ENCODE measurements around the gene GRAP. TPM values are rescaled to one million over a fixed set of nuclear protein-coding genes. Genes with fewer than 3 reads are reported as not detected.
"Not testable (repeated sequence)": the region's sequence is repeated elsewhere in the genome, so short reads cannot be mapped to it uniquely, and the experiment has no call there.

Gene GRAP
- total RNA-seq, 4 donors from 2014 or later = 2.1 to 4.1 (median 3.5) TPM

DNA sequence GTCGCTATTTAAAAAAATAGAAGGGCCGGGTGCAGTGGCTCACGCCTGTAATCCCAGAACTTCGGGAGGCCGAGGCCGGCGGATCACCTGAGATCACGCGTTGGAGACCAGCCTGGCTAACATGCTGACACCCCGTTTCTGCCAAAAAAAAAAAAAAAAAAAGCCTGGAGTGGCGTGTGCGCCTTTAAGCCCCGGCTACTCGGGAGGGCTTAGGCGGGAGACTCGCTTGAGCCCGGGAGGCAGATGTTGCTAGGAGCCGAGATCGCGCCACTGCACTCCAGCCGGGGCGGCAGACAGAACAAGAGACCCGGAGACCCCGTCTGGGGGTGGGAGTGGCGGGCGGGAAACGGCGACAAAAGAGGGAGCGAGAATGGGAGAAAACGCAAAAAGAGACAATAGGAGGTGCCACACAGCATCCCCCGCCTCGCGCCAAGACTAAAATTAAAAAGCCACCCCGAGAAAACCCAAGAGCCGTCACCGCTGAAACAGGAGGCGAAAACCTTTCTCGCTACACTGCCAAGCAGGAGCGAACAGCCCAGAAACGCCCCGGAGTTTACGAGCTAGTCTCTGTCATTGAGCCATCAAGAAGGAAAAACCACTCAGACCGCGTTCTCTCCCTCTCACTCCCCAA is 16.7 kb upstream of the GRAP start:
- H3K36me3 ChIP-seq; H3K4me1 ChIP-seq; H3K27me3 ChIP-seq; DNase-seq (ENCODE audit: extremely low spot score); intact Hi-C loops (cut with DNase I); H3K9me3 ChIP-seq: not testable (repeated sequence)
- Histone ChIP-seq H3K4me3 (peak overlapping the region in 1 of 4 donors; percentile 36), H3K27ac (replicated peaks in 1 of 4) (peak overlapping the region in 2 of 4 donors; percentile 65 to 81)
- no CpG with 5 or more reads among the region's 44 CpGs for WGBS
- TF ChIP-seq POLR2AphosphoS5 (IDR thresholded peaks at IDR 0.05) (peak in 1 of 2 donors; percentile 84), POLR2A (IDR thresholded peaks at IDR 0.05; ENCODE audit: low read depth) (peak; percentile 74)

DNA sequence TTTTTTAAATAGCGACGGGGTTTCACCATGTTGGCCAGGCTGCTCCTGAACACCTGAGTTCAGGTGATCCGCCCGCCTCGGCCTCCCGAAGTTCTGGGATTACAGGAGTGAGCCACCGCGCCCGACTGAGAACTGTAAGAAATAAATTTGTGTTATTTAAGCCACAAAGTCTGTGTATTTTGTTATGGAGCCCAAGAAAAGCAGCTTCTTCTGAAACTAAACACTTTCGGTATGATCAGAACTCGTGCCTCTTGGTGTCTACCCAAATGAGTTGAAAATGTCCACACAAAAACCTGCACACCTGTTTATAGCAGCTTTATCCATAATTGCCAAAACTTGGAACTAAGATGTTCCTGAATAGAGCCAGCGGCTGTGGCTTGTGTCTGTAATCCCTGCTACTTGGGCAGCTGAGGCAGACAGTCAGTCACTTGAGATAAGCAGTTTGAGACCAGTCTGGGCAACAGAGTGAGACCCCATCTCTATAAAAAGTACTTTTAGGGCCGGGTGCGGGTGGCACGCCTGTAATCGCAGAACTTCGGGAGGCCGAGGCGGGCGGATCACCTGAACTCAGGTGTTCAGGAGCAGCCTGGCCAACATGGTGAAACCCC is 16.1 kb upstream of the GRAP start:
- H3K4me3 ChIP-seq; H3K27me3 ChIP-seq; H3K36me3 ChIP-seq; H3K9me3 ChIP-seq; H3K4me1 ChIP-seq; DNase-seq (ENCODE audit: extremely low spot score); H3K27ac ChIP-seq (replicated peaks in 1 of 4); intact Hi-C loops (cut with DNase I): not testable (repeated sequence)
- no CpG with 5 or more reads among the region's 20 CpGs for WGBS

DNA sequence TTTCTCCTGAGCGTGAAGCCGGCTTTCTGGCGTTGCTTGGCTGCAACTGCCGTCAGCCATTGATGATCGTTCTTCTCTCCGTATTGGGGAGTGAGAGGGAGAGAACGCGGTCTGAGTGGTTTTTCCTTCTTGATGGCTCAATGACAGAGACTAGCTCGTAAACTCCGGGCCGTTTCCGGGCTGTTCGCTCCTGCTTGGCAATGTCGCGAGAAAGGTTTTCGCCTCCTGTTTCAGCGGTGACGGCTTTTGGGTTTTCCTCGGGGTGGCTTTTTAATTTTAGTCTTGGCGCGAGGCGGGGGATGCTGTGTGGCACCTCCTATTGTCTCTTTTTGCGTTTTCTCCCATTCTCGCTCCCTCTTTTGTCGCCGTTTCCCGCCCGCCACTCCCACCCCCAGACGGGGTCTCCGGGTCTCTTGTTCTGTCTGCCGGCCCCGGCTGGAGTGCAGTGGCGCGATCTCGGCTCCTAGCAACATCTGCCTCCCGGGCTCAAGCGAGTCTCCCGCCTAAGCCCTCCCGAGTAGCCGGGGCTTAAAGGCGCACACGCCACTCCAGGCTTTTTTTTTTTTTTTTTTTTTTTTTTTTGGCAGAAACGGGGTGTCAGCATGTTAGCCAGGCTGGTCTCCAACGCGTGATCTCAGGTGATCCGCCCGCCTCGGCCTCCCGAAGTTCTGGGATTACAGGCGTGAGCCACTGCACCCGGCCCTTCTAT is 15.4 kb upstream of the GRAP start:
- H3K36me3 ChIP-seq; intact Hi-C loops (cut with DNase I); H3K9me3 ChIP-seq; DNase-seq (ENCODE audit: extremely low spot score); H3K27me3 ChIP-seq; H3K4me1 ChIP-seq: not testable (repeated sequence)
- Histone ChIP-seq H3K27ac (replicated peaks in 1 of 4) (peak overlapping the region; percentile 44 to 77 (median 57)), H3K4me3 (peak overlapping the region in 1 of 4 donors; percentile 39)
- peak in 1 of 2 donors; percentile 26 for TF ChIP-seq POLR2AphosphoS5 (IDR thresholded peaks at IDR 0.05)
- WGBS = under 1% methylated on average over 29 of the region's 51 CpGs

DNA sequence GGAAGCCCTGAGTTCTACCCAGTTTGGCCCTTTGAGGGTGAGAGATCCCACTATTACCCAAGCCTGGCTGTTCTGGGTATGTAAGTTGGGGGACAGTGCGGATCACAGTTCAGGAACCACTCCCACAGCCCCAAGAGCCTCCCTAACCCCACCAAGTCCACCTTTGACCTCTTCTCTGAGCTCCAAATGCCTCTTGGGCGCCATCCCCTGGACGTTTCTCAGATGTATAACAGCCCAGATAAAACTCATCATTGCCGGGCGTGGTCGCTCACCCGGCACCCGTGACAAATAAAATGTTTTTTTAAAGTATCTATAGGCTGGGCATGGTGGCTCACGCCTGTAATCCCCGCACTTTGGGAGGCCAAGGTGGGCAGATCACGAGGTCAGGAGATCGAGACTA is 8.7 kb upstream of the GRAP start:
- H3K36me3 ChIP-seq; DNase-seq (ENCODE audit: extremely low spot score); intact Hi-C loops (cut with DNase I); H3K27me3 ChIP-seq; H3K4me3 ChIP-seq; H3K4me1 ChIP-seq; H3K27ac ChIP-seq (replicated peaks in 1 of 4); H3K9me3 ChIP-seq: not testable (repeated sequence)
- no CpG with 5 or more reads among the region's 12 CpGs for WGBS

DNA sequence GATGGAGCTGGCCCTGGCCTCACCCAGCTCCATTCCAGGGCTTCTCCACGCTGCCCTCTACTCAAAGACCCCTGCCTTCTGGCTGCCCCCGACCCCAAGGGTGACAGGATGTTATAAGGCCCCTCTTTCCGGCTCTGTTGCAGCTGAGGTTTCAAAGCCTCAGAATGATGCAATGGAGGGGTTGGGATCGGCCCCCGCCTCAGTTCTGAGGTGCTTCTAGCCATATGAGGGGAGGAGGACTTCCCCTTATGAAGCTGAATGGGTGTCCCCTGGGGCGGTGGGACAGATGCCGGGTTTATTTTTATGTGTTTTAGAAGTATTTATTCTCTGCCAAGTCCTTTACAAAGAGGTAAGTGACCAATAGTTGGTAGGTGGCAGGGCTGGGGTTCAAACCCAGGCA is 2.1 kb upstream of the GRAP start:
- H3K4me3 ChIP-seq; DNase-seq (ENCODE audit: extremely low spot score); H3K27me3 ChIP-seq; H3K9me3 ChIP-seq; intact Hi-C loops (cut with DNase I); H3K36me3 ChIP-seq; H3K27ac ChIP-seq (replicated peaks in 1 of 4); H3K4me1 ChIP-seq: not testable (repeated sequence)
- no CpG with 5 or more reads among the region's 7 CpGs for WGBS

DNA sequence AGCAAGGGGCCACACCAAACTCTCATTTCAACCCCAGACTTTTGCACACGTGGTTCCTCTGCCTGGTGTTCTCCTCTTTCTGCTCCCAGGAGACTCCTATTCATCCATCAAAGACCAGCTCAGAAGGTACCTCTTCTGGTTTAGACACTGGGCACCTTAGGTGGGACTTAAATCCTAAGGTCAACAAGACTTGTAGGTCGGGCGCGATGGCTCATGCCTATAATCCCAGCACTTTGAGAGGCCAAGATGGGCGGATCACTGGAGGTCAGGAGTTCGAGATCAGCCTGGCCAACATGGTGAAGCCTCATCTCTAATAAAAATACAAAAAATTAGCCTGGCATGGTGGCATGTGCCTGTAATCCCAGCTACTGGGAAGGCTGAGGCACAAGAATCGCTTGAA is 753 bp upstream of the GRAP start:
- H3K27me3 ChIP-seq = not testable (repeated sequence)

DNA sequence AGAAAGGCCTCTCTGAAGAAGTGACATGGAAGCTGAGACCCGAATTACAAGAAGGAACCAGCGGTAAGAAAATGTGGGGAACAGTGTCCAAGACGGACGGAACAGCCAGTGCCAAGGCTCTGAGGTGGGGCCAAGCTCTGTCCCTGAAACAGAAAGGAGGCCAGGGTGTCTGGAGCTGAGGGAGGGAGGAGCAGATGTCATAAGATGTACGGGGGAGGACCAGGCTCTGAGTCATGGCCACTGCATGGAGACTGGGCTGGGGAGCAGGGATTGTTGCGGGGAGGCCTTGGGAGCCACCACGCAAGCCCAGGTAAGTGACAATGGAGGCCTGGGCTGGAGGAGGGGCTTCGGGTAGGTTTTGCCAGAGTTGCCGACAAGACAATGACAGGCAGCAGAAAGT is 2.1 kb downstream of the GRAP start:
- H3K4me1 ChIP-seq; H3K27me3 ChIP-seq; H3K36me3 ChIP-seq; H3K9me3 ChIP-seq; H3K4me3 ChIP-seq; DNase-seq (ENCODE audit: extremely low spot score); H3K27ac ChIP-seq (replicated peaks in 1 of 4); intact Hi-C loops (cut with DNase I): not testable (repeated sequence)
- no CpG with 5 or more reads among the region's 9 CpGs for WGBS

More for the DNA sequence above, 753 bp upstream of the GRAP start:
- no CpG with 5 or more reads among the region's 7 CpGs for WGBS
- H3K4me1 ChIP-seq; intact Hi-C loops (cut with DNase I); H3K9me3 ChIP-seq; DNase-seq (ENCODE audit: extremely low spot score); H3K27ac ChIP-seq (replicated peaks in 1 of 4); H3K4me3 ChIP-seq; H3K36me3 ChIP-seq: not testable (repeated sequence)

DNA sequence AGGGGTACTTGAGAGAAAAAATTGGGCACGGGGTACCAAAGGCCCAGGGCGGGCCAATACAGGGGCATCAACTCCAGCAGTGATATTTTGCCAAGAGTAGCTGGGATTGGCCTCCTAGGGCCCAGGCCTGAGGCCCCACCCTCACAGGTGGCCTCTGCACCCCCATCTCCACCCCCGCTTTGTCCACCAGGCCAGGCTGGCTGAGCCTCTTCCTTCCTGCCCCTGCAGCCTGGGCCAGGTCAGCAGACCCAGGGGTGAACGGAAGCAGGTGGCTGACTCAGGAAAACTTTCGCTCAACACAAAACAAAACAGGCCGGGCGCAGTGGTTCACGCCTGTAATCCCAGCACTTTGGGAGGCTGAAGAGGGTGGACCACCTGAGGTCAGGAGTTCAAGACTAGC is 3.7 kb downstream of the GRAP start:
- H3K4me1 ChIP-seq; H3K36me3 ChIP-seq; DNase-seq (ENCODE audit: extremely low spot score); H3K27me3 ChIP-seq; intact Hi-C loops (cut with DNase I); H3K9me3 ChIP-seq; H3K27ac ChIP-seq (replicated peaks in 1 of 4); H3K4me3 ChIP-seq: not testable (repeated sequence)
- WGBS = no CpG with 5 or more reads among the region's 8 CpGs

DNA sequence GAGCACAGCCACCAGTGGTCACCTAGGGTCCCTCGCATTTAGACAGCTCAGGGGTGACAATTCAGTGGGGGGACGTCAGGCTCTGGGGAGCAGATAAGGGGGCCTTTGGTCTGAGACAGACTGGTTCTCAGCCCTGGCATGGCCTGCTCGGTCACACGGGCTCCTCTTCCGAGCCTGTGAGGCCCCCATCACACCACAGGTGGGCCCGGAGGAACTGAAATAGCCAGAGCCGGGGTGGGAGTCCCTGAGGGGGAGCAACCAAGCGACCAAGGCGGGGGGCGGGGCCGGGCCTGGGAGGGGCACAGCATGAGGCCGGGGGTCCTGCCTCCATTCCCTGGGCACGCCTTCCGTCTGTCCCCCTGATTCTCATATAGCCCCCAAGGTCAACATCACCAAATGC is 4.4 kb downstream of the GRAP start:
- H3K36me3 ChIP-seq; DNase-seq (ENCODE audit: extremely low spot score); H3K9me3 ChIP-seq; H3K4me3 ChIP-seq; intact Hi-C loops (cut with DNase I); H3K4me1 ChIP-seq; H3K27ac ChIP-seq (replicated peaks in 1 of 4); H3K27me3 ChIP-seq: not testable (repeated sequence)
- no CpG with 5 or more reads among the region's 14 CpGs for WGBS

DNA sequence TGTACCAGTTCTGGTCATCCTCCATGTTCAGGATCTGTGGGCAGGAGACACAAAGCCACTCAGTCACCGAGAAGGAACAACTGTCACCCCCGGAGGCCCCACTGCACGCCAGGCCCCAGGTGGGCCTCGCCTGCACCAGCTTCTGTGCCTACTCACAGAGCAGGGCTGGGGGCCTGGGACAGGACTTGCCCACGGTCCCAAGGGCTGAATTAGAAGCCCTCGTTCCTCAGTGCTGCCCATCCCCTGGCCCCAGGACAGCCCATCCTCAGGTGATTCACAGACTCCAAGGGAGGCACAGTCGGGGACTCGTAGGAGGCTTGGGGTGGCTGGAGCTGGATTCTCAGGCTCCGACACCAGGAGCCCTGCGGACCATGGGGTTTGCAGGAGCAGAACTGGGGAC is 4.9 kb downstream of the GRAP start:
- DNase-seq (ENCODE audit: extremely low spot score); H3K4me1 ChIP-seq; H3K4me3 ChIP-seq; H3K27ac ChIP-seq (replicated peaks in 1 of 4); H3K27me3 ChIP-seq; H3K9me3 ChIP-seq; intact Hi-C loops (cut with DNase I); H3K36me3 ChIP-seq: not testable (repeated sequence)
- no CpG with 5 or more reads among the region's 10 CpGs for WGBS

DNA sequence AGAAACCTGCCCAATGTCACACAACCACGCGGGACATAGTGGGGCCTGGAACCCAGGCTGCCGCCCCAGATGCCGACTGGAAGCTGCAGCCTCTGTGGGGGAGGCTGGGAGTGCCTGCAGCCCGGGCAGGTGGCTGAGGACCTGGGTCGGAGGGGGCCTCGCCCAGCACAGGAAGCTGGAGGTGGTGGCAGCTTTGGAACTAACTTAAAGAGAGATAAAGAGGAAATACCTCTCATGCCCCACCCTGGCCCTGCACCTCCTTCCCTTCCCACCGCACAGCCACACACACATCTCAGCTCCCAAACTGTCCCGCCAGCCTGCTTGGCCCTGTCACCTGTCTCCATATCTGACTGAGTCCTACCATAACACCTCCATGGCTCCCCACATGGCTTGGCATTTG is 6.4 kb downstream of the GRAP start:
- H3K4me1 ChIP-seq; H3K9me3 ChIP-seq; H3K27ac ChIP-seq (replicated peaks in 1 of 4); H3K36me3 ChIP-seq; H3K4me3 ChIP-seq; H3K27me3 ChIP-seq; DNase-seq (ENCODE audit: extremely low spot score); intact Hi-C loops (cut with DNase I): not testable (repeated sequence)
- WGBS = no CpG with 5 or more reads among the region's 9 CpGs

DNA sequence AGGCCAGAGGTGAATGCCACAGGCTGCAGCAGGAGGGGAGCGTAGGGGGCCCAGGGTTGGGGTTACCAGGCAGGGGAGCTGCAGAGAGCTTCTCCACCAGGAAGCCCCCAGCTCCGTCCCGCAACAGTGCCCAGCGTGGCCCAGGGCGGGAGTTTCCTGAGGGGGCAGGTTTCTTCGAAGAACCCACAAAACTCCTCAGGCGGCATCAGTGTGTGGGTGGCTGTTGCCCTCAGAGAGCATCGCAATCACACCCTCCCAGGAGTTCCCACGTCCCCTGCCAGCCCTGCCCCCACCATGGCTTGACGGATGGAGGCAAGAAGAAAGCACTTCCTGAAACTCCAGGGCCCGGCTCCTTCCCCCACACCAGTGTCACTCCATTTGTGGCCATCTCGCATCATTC is 8.0 kb downstream of the GRAP start:
- H3K27me3 ChIP-seq; DNase-seq (ENCODE audit: extremely low spot score); H3K36me3 ChIP-seq; H3K4me1 ChIP-seq; intact Hi-C loops (cut with DNase I); H3K27ac ChIP-seq (replicated peaks in 1 of 4); H3K9me3 ChIP-seq; H3K4me3 ChIP-seq: not testable (repeated sequence)
- WGBS = no CpG with 5 or more reads among the region's 12 CpGs

All from esophagus muscularis mucosa (tissue), 4 donors.